GM20000 (cell line): ENCODE results near the gene LCK.

Source experiments
- DNase-seq: peaks from one replicate; pipeline ENCODE4 v3.0.0; 2012; ENCODE audit warnings: low spot score
- TF ChIP-seq, protein P1 (sequence below): IDR thresholded peaks from 2 replicates; pipeline ENCODE4 v1.5.1; 2012; ENCODE audit warnings: mild to moderate bottlenecking, control low read depth; ENCODE audit errors: extremely low read depth, missing control alignments

The LCK gene

DNA sequence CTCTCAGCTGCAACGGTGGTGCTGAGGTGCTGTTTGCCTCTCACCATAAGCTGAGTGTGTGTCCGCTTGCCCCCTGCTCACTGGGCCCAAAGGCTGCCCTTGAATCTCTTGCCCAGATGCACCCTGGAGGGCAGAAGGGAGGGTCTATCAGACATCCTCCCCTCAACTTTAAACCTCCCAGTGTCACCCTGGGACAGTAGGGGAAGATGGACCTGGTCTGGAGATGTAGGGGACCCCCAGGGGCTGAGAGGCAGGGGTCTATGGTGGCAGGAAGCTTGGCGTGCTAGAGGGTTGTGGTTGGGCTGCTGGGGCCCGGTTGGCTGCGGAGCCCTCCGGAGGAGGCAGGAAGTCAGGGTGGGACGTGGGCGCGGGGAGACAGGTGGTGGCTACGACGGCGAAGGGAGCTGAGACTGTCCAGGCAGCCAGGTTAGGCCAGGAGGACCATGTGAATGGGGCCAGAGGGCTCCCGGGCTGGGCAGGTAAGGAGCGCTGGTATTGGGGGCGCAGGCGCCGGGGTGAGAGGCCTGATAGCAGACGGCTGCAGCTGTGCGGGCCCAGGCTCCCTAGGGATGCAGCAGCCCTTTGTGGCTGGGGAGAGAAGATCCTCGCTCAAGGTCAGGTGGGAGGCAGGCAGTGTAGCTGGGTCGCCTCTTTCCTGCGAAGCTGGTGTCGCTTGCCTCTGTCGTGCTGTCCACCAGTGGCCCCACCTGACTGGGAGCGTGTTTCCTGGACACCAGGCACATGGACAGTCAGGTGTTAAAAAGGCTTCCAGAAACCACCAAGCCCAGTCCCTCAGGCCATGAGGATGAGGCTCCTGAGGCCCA, at the start of gene LCK:
Gene LCK (plus strand): TSS at position 373 of the 824 bp plus-strand sequence. CDS start 23,065 bp downstream, outside the sequence.
- DNase-seq = peak; percentile 58
- TF ChIP-seq, protein P1, sequence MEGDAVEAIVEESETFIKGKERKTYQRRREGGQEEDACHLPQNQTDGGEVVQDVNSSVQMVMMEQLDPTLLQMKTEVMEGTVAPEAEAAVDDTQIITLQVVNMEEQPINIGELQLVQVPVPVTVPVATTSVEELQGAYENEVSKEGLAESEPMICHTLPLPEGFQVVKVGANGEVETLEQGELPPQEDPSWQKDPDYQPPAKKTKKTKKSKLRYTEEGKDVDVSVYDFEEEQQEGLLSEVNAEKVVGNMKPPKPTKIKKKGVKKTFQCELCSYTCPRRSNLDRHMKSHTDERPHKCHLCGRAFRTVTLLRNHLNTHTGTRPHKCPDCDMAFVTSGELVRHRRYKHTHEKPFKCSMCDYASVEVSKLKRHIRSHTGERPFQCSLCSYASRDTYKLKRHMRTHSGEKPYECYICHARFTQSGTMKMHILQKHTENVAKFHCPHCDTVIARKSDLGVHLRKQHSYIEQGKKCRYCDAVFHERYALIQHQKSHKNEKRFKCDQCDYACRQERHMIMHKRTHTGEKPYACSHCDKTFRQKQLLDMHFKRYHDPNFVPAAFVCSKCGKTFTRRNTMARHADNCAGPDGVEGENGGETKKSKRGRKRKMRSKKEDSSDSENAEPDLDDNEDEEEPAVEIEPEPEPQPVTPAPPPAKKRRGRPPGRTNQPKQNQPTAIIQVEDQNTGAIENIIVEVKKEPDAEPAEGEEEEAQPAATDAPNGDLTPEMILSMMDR = no peak

DNA sequence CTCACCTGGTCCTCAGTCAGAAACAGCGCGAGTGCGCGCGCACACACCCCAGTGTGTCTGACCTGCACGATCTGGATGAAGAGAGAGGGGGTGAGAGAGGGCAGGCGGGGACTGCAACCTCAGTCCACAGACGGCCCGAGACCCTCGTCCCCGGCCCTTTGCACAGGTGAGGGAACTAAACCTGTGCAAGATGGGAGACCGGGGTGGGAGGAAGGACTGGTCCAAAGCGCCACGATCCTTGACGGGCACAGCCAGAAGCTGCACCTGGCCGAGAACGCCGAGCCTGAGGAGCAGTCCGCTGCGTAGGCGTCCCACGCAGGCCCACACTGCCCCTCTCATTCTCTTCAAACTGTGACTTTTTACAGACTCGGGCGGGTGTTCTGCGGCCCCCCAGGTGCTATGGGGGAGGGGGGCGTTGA, 46.1 kb upstream of the LCK start:
- TF ChIP-seq, protein P1 = no peak
- no peak for DNase-seq

DNA sequence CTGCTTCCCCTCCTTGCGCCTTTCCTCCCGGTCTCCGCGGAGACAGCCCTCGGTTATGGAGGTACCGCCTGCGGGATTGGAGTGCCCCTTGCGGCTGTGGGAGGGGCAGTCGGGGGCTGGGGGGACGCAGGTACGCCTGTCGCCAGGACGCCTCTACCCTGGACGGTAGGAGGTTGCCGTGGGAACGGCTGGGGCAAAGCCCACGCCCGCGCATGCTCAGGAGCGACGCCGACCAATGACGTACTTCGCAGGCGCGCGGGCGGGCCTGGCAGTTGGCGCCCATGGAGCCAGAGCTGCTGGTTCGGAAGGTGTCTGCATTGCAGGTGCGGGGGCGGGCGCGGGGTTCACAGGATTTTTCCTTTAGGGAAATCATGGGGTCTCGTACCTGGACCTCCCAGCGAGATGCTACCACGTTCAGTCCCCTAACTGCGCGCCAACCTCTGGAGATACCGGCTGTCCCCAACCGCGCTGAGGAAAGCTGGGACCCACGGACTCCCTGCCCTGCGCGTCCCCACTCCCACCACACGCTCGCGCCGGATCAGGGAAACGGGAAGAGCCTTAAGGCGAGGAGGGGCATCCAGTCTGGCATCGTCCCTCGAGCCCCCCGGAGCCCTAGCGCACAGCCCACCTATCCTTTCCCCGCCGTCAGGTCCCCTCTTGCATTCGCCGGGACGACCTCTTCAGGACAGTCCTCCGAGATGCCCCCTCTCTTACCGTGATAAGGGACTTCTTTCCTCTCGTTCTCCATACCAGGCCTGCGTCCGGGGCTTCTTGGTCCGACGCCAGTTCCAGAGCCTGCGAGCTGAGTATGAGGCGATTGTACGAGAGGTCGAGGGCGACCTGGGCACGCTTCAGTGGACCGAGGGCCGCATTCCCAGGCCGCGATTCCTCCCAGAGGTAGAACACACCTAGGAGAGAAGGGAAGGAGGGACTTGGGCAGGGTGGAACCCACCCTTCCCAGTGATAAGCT, 45.4 kb upstream of the LCK start, which contains the start of gene IQCC:
Gene IQCC (plus strand): TSS at position 271 of the 970 bp plus-strand sequence. CDS start 11 bp downstream, at position 282.
- TF ChIP-seq, protein P1 = no peak
- DNase-seq = peak; percentile 90

DNA sequence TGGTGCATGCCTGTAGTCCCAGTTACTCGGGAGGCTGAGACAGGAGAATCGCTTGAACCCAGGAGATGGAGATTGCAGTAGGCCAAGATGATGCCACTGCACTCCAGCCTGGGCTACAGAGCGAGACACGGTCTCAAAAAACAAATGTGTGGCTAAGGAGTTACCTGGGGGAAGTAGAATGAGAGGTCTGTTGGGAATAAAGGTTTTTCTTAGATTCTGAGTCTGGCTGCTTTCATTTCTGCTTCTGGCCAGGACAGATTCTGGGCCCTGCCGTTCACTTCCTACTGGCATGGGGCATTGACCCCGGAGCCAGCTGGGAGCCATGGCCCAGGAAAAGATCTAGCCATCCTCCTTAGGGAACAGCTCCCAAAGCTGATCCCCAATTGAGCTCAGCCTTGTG, 42.6 kb upstream of the LCK start:
- TF ChIP-seq, protein P1 = no peak
- no peak for DNase-seq

DNA sequence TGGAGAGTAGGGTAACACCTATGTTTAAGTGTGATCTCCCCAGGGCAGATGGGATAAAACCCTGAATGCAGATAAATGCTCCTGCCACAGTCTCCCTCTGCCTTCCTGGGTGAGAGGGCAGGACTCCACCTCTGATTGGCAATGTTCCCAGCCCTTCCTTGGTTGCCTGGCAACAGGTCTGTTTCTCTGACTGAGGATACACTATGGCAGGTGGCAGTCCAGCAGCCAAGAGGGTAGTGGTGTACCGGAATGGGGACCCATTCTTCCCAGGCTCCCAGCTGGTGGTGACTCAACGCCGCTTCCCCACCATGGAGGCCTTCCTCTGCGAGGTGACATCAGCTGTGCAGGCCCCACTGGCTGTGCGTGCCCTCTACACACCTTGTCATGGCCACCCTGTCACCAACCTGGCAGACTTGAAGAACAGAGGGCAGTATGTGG, 42.2 kb upstream of the LCK start, which contains the start of gene DCDC2B:
Gene DCDC2B (plus strand): TSS at position 199 of the 438 bp plus-strand sequence. CDS start 5 bp downstream, at position 204.
- TF ChIP-seq, protein P1 = no peak
- no peak for DNase-seq

DNA sequence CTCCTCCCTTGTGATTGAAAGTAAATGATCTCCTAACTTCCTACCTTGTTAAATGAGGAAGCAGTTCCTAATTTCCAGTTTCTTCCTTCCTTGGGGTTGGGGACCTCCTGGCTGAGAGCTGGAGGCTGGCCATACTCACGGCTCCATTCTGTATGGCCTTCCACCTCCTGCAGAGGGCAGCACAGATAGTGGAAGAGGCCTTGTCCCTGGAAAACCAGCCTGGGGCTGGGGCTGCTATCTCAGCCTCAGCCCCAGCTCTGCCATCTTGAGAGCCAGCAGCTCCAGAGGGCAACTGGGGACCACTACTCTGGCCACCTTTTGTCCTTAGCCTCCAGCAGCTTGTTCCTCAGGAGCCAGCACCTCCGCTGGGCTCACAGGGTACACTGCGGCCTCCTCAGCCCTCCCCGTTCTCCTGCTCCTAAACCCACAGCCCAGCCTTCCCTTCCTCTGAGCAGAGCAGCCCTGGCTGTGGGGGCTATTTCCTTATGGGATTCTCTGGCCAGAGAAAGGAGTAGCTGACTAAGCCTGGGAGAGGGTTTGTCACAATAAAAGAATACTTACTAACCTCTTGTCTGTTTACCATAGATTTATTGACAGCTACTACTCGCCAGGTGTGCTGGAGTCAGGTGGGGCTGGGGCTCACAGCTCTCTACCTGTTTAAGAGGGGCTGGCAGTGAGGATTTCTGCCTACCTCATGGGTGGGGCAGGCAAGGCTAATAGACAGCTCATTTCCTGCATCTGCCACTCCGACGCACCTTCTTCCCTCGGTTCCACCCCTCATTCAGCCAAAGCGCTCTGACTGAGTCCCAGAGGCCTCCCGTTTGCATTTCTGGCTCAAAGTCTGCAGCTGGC, 35.2 kb upstream of the LCK start:
- peak; percentile 68 for DNase-seq
- TF ChIP-seq, protein P1 = peak; percentile 82
